ENCODE data around the gene BTAF1.
"Not testable (repeated sequence)": the region's sequence is repeated elsewhere in the genome, so short reads cannot be mapped to it uniquely, and the experiment has no call there.

The BTAF1 gene

DNA sequence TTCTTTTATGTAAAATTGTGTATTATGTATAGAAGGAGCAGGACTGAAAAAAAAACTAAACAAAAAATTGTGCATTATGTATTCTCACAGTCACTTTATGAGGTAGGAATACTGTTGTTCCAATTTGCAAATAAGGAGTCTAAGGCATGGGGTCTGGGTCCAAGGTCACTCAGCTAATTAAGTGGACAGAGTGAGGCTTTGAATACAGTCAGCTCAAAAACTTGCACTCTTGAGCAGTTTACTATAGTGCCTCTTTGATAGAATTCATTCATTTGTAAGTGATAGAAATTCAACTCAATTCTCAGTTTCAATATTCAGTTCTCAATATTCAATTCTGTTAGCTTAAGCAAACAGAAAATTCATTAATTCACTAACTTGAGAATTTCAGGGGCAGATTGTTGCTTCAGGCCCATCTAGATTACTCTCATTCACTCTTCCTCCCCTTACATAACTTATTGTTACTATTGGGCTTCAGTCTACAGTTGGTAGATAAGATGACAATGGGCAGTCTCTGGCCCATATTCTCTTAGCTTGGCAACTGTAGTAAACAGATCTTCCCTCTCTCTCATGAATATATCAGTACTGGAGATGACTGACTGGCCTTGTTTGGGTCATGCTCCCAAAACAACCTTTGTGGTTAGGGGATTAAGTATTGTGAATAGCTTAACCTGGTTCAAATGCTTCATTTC is 86.6 kb downstream of the BTAF1 start:
- Mint-ChIP-seq H3K4me1 (no peaks in the 10 kb centered on the region), H3K27ac (no peak overlapping the region), H3K4me3 (no peak overlapping the region), H3K36me3 (ENCODE audit: low read depth) (peaks cover 51% of the 10 kb centered on the region), H3K9me3 (no peaks in the 10 kb centered on the region), H3K27me3 (ENCODE audit: low read depth) (no peaks in the 10 kb centered on the region)
- TF ChIP-seq, protein P1, sequence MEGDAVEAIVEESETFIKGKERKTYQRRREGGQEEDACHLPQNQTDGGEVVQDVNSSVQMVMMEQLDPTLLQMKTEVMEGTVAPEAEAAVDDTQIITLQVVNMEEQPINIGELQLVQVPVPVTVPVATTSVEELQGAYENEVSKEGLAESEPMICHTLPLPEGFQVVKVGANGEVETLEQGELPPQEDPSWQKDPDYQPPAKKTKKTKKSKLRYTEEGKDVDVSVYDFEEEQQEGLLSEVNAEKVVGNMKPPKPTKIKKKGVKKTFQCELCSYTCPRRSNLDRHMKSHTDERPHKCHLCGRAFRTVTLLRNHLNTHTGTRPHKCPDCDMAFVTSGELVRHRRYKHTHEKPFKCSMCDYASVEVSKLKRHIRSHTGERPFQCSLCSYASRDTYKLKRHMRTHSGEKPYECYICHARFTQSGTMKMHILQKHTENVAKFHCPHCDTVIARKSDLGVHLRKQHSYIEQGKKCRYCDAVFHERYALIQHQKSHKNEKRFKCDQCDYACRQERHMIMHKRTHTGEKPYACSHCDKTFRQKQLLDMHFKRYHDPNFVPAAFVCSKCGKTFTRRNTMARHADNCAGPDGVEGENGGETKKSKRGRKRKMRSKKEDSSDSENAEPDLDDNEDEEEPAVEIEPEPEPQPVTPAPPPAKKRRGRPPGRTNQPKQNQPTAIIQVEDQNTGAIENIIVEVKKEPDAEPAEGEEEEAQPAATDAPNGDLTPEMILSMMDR (IDR thresholded peaks at IDR 0.05; ENCODE audit: unreplicated experiment in 3 of 3): no peak

DNA sequence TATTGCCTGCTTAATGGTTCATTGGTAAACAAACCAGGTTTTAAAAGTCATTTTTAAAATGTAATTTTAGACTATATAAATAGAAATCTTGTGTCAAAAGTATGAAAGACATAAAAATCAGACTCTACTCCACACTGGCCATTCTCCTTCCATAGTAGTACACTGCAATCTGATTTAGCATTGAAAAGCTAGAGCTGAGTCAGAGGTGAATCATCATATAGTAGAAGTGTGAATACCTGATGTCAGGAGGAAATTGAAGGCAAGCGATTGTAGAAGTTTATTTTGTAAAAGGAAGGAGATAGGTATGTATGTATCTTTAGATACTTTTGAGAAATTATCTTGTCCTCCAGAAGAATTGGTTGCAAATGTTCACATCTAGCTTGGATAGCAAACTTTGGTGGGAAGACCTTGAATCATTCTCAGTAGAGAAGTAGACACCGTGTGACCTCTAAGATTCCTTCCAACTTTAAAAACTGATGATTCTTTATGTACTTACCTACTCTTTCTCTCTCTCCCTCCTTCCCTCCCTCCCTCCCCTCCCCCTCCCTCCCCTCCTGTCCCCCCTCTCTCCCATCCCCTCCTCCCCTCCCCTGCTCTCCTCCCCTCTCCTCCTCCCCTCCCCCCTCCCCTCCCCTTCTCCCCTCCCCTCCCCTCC is 88.1 kb downstream of the BTAF1 start:
- TF ChIP-seq, protein P1 (IDR thresholded peaks at IDR 0.05; ENCODE audit: unreplicated experiment in 3 of 3): no peak
- no peaks in the 10 kb centered on the region for H3K27me3 Mint-ChIP-seq (ENCODE audit: low read depth)
- H3K9me3 Mint-ChIP-seq: no peaks in the 10 kb centered on the region
- H3K27ac Mint-ChIP-seq: no peak overlapping the region
- peaks cover 50% of the 10 kb centered on the region for H3K36me3 Mint-ChIP-seq (ENCODE audit: low read depth)
- no peaks in the 10 kb centered on the region for H3K4me1 Mint-ChIP-seq
- H3K4me3 Mint-ChIP-seq: no peak overlapping the region

DNA sequence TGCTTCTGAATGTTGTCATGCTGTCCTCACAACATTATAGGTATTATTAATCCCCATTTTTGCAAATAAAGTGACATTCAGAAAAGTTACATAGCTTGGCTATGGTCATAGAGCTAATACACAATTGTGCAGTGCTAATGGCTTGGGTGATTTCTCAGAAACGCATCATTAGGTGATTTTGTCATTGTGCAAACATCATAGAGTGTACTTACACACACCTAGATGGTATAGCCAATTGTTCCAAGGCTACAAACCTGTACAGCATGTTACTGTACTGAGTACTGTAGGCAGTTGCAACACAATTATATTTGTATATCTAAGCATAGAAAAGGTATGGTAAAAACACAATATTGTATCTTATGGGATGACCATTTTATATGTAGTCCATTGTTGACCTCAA is 91.0 kb downstream of the BTAF1 start:
- H3K27ac Mint-ChIP-seq: no peak overlapping the region
- H3K27me3 Mint-ChIP-seq (ENCODE audit: low read depth): no peaks in the 10 kb centered on the region
- H3K4me3 Mint-ChIP-seq: no peak overlapping the region
- TF ChIP-seq, protein P1 (IDR thresholded peaks at IDR 0.05; ENCODE audit: unreplicated experiment in 3 of 3): no peak
- no peaks in the 10 kb centered on the region for H3K9me3 Mint-ChIP-seq
- H3K36me3 Mint-ChIP-seq (ENCODE audit: low read depth): peaks cover 64% of the 10 kb centered on the region
- no peaks in the 10 kb centered on the region for H3K4me1 Mint-ChIP-seq

DNA sequence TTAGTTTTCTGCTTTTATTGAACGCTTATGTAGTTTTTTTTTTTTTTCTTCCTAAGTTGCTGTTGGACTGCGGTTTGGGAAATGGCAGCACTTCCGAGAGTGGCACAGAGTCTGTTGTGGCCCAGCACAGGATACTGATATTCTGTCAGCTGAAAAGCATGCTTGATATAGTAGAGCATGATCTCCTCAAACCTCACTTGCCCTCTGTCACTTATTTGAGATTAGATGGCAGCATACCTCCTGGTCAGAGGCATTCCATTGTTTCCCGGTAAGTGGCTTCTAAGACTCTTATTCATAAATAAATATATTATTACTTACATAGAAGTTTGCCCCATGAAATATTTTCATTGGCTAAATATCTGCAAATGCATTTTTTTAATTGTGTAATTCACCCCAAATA is 101.1 kb downstream of the BTAF1 start:
- Mint-ChIP-seq H3K4me3 (no peak overlapping the region), H3K27ac (no peak overlapping the region), H3K27me3 (ENCODE audit: low read depth) (no peaks in the 10 kb centered on the region), H3K36me3 (ENCODE audit: low read depth) (peaks cover 71% of the 10 kb centered on the region), H3K4me1 (no peaks in the 10 kb centered on the region), H3K9me3 (no peaks in the 10 kb centered on the region)
- TF ChIP-seq, protein P1 (IDR thresholded peaks at IDR 0.05; ENCODE audit: unreplicated experiment in 3 of 3): no peak

DNA sequence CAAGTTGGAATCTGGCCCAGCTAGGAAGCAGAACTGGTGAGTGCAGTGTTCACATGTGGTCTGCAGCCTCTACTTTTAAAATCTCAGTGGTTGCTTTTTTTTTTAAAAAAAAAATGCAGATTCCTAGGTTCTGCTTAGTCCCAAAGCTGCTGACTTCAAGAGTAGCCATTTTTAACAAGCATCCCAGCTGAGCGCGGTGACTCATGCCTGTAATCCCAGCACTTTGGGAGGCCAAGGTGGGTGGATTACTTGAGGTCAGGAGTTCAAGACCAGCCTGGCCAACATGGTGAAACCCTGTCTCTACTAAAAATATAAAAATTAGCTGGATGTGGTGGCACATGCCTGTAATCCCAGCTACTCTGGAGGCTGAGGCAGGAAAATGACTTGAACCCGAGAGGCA is 101.8 kb downstream of the BTAF1 start:
- H3K4me3 Mint-ChIP-seq; H3K9me3 Mint-ChIP-seq; H3K27me3 Mint-ChIP-seq (ENCODE audit: low read depth); H3K4me1 Mint-ChIP-seq; H3K27ac Mint-ChIP-seq: not testable (repeated sequence)
- peaks cover 67% of the 10 kb centered on the region for H3K36me3 Mint-ChIP-seq (ENCODE audit: low read depth)

DNA sequence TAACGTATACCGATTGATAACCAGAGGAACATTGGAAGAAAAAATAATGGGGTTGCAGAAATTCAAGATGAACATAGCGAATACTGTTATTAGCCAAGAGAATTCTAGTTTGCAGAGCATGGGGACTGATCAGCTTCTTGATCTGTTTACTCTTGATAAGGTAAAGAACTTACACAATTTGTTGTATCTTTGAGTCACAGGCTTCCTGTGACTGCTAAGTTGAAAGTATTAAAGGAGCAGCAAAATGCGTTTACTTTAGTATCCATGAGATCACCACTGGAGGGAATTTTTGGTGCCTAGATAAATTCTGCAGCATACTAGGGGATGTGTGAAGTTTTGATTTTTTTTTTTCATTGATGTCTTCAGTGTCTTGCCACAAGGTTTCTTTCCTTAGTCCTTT is 103.6 kb downstream of the BTAF1 start:
- H3K27ac Mint-ChIP-seq: no peak overlapping the region
- no peak overlapping the region for H3K4me3 Mint-ChIP-seq
- peaks cover 67% of the 10 kb centered on the region for H3K36me3 Mint-ChIP-seq (ENCODE audit: low read depth)
- H3K9me3 Mint-ChIP-seq: no peaks in the 10 kb centered on the region
- no peaks in the 10 kb centered on the region for H3K27me3 Mint-ChIP-seq (ENCODE audit: low read depth)
- no peaks in the 10 kb centered on the region for H3K4me1 Mint-ChIP-seq
- TF ChIP-seq, protein P1 (IDR thresholded peaks at IDR 0.05; ENCODE audit: unreplicated experiment in 3 of 3): no peak
